ENCODE measurements around the gene PDPR.
"Not testable (repeated sequence)": the region's sequence is repeated elsewhere in the genome, so short reads cannot be mapped to it uniquely, and the experiment has no call there.

- TF ChIP-seq EZH2 (IDR thresholded peaks at IDR 0.05; ENCODE audit: low read length); CTCF (optimal IDR thresholded peaks at IDR 0.05 in 1 of 3, IDR thresholded peaks at IDR 0.05 in 1 of 3, conservative IDR thresholded peaks at IDR 0.05 in 1 of 3; ENCODE audit: extremely low read depth in 1 of 3, insufficient read depth in 2 of 3, low read length in 3 of 3): not testable (repeated sequence)
Observed at GRCh38 chr16:70148453-70148852, 34.3 kb downstream of the PDPR start.

All from keratinocyte (primary cell).